T-helper 22 cell (primary cell): ENCODE measurements around the gene NT5DC2.

ENCODE experiments used
- DNase-seq: peaks from one replicate; pipeline ENCODE4 v3.0.0-alpha.2; 2020; ENCODE audit warnings: low read depth

The NT5DC2 gene

DNA sequence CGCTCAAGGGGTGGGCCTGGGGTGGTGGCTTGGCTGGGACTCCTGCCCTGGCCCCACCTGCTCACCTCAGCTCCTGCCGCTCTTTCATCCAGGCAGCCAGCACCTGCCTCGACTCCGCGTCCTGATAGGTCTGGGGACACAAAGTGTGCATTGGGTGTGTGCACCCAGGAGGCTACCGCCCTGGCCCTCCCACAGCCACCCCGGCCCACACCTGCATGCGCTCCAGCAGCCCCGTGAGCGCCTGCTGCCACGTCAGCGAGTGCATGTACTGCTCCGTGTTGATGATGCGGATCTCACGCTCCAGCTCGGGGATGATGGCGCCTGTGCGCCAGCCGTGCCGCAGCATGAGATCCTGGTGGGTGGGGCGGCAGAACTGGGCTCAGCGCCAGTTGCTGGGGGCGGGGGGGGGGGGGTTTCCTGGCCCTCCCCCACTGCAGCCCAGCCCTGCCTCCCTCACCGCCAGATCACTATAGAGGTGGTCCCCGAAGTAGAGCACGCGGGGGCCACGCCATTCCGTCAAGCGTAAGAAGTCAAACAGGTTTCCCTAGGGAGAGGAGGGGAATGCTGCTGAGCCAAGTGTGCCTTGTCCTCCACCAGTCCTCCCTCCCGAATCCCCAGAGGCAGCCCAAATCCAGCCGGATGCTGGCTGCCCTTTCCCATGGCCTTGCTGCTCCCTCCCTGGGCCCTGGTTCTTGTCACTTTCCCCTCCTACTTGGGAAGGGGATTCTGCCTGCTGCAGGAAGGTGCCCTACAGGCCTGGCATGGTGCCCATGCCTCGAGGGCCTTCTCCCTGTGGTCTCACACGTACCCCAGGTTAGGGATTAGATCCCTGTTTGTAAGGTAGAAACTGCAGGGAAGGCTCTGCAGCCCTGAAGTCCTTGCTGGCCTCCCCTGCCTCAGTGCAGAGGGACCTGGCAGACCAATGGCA, 8.6 kb downstream of the NT5DC2 start:
- no peak for DNase-seq

DNA sequence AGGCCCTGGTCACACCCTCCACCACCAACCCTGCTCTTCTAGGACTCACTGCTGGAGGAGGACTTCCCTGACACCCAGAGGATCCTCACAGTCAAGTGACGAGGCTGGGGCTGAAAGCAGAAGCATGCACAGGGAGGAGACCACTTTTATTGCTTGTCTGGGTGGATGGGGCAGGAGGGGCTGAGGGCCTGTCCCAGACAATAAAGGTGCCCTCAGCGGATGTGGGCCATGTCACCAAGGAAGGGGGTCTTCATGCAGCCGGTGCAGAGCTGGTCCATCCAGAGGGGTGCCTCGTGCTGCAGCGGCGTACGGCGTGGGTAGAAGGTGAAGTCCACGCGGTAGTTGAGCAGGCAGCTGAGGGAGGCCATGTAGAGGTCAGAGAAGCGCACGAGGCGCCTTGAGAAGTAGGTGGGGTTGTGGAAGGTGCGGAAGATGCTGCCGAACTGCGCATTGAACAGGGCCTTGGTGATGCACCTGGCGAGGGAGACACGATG, 9.4 kb downstream of the NT5DC2 start:
- no peak for DNase-seq

DNA sequence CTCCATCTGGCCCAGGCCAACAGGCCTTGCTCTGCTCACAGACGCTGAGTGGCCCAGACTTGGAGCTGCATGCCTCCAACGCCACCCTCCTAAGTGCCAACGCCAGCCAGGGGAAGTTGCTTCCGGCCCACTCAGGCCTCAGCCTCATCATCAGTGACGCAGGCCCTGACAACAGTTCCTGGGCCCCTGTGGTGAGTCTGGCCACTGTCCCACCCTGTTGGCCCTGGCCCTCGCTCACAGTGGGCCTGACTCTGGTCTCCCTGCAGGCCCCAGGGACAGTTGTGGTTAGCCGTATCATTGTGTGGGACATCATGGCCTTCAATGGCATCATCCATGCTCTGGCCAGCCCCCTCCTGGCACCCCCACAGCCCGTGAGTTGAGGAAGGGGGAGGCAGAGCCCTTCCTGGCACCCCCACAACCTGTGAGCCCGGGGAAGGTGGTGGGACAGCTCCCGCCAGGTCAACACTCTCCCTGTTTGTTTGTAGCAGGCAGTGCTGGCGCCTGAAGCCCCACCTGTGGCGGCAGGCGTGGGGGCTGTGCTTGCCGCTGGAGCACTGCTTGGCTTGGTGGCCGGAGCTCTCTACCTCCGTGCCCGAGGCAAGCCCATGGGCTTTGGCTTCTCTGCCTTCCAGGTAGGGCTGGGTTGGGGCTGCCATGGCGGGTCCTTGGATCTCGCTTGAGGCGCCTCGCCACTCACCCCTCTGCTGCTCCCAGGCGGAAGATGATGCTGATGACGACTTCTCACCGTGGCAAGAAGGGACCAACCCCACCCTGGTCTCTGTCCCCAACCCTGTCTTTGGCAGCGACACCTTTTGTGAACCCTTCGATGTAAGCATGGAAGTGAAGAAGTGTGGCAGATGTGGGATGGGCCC, 10.0 kb downstream of the NT5DC2 start:
- DNase-seq = no peak

DNA sequence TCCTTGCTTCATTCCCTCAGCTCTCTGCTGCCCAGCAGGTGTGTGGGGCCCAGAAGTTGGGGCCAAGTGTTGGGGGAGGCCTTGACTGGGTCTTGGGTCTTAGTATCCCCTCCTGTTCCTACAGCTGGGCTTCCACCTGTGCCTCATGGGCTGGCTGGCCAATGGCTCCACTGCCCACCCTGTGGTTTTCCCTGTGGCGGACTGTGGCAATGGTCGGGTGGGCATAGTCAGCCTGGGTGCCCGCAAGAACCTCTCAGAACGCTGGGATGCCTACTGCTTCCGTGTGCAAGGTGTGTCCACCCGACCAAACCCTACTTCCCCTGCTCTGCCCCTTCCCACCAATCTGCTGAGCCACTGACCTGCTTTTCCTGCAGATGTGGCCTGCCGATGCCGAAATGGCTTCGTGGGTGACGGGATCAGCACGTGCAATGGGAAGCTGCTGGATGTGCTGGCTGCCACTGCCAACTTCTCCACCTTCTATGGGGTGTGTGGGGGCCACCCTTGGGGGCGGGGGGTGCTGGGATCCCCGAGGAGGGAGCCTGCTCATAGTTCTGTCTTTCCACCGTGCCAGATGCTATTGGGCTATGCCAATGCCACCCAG, 10.9 kb downstream of the NT5DC2 start:
- DNase-seq = no peak

DNA sequence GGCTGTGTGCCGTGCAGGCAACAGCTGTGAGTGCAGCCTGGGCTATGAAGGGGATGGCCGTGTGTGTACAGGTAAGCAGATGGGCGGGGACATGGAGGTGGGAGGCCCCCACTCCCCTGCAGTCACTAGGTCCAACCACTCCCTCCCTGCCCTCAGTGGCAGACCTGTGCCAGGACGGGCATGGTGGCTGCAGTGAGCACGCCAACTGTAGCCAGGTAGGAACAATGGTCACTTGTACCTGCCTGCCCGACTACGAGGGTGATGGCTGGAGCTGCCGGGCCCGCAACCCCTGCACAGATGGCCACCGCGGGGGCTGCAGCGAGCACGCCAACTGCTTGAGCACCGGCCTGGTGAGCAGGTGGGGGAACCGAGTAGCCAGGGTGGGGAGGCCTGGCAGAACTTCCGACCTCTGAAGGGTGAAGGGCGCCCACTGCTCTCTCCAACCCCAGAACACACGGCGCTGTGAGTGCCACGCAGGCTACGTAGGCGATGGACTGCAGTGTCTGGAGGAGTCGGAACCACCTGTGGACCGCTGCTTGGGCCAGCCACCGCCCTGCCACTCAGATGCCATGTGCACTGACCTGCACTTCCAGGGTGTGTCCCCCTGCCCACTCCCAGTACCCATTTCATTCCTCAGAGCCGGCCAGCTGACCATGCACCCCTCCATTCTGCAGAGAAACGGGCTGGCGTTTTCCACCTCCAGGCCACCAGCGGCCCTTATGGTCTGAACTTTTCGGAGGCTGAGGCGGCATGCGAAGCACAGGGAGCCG, 11.6 kb downstream of the NT5DC2 start:
- DNase-seq = no peak

DNA sequence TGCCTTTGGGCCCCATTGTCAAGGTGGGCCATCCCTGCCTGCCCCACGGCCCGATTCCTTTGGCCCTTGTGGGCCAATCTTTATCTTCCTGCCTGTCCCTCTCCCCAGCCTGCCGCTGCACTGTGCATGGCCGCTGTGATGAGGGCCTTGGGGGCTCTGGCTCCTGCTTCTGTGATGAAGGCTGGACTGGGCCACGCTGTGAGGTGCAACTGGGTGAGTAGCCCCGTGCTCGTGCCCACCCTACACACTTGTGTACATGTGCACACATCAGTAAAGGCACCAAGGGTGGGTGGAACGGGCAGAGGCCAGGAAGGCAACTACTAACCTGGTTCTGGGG, 12.2 kb downstream of the NT5DC2 start:
- DNase-seq = no peak

DNA sequence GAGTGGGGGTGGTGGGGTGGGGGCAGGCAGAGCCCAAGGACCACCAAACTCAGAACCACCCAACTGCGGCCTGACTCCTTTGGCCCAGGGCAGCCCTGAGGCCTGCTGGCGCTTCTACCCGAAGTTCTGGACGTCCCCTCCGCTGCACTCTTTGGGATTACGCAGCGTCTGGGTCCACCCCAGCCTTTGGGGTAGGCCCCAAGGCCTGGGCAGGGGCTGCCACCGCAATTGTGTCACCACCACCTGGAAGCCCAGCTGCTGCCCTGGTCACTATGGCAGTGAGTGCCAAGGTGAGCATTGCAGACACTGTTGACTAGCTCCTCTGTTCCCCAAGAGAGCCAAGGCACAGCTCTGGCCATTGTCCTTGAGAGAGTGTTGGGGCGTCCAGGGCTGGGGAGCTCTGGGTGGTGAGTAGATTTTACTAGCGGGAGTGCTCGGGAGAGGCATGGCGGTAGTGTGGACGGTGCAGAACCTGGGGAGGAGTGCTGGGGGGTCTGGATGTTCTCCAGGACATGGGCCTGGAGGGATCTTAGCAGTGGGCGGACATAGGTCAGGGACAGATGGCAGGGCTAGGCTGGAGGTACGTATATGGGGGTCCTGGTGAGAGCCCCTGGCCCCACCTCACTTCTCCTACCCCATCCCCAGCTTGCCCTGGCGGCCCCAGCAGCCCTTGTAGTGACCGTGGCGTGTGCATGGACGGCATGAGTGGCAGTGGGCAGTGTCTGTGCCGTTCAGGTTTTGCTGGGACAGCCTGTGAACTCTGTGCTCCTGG, 12.8 kb downstream of the NT5DC2 start:
- no peak for DNase-seq

DNA sequence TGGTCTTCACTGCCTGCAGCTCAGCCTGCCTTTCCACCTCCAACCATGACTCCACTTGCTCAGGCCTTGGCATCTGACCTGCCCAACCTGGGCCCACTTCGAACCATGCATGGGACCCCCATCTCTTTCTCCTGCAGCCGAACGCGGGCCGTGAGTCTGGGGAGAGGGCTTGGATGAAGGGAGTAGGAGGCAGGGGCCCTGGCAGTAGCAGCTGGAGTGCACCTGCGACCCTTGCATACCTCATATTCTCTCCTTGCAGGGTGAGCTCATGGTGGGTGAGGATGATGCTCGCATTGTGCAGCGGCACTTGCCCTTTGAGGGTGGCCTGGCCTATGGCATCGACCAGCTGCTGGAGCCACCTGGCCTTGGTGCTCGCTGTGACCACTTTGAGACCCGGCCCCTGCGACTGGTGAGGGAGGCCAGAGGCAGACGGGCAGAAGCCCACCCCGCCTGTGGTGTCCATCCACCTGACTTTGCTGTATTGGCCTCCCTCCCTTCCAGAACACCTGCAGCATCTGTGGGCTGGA, 13.5 kb downstream of the NT5DC2 start:
- no peak for DNase-seq

DNA sequence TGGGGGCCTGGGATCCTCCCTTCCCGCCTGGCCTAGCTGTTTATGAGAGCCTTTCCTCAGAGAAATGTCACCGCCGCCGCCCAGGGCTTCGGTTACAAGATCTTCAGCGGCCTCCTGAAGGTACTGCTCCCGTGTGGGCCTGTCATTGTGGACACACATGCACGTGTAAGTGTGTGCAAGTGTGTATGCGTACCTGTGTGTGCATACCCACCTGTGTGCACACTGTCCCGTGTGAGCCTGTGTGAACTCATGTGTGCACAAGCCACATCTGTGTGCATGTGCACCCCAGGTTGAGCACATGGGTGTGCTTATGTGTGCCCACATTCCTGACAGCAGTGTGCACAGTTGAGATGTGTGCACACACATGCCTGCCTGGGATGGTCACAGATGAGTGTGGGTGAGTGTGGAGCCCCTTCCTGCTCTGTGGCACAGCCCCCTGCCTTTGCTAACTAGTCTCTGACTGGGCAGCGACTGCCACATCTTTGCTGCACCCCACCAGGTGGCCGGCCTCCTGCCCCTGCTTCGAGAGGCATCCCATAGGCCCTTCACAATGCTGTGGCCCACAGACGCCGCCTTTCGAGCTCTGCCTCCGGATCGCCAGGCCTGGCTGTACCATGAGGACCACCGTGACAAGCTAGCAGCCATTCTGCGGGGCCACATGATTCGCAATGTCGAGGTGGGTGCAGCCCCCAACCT, 14.1 kb downstream of the NT5DC2 start:
- DNase-seq = no peak

DNA sequence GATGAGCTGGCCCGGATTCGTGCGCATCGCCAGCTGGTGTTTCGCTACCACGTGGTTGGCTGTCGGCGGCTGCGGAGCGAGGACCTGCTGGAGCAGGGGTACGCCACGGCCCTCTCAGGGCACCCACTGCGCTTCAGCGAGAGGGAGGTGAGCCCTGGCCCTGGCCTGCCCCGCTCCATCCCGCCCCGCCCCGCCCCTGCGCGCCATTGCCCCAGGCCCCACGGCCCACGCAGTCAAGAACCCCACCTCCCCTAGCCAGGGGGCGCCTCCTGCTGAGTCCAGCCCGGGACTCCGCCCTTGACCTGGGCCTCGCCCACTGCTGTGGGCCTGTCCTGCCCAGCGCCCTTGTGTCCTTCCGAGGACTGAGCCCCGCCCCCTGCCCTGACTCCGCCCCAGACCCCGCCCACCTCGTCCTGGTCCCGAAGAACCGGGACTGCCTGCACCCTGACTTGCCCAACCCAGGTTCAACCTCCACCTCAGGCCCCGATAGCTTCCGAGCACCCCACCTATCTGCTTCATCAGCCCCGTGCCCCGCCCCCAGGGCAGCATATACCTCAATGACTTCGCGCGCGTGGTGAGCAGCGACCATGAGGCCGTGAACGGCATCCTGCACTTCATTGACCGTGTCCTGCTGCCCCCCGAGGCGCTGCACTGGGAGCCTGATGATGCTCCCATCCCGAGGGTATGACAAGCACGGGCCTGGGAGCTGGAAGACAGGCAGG, 14.8 kb downstream of the NT5DC2 start:
- no peak for DNase-seq

DNA sequence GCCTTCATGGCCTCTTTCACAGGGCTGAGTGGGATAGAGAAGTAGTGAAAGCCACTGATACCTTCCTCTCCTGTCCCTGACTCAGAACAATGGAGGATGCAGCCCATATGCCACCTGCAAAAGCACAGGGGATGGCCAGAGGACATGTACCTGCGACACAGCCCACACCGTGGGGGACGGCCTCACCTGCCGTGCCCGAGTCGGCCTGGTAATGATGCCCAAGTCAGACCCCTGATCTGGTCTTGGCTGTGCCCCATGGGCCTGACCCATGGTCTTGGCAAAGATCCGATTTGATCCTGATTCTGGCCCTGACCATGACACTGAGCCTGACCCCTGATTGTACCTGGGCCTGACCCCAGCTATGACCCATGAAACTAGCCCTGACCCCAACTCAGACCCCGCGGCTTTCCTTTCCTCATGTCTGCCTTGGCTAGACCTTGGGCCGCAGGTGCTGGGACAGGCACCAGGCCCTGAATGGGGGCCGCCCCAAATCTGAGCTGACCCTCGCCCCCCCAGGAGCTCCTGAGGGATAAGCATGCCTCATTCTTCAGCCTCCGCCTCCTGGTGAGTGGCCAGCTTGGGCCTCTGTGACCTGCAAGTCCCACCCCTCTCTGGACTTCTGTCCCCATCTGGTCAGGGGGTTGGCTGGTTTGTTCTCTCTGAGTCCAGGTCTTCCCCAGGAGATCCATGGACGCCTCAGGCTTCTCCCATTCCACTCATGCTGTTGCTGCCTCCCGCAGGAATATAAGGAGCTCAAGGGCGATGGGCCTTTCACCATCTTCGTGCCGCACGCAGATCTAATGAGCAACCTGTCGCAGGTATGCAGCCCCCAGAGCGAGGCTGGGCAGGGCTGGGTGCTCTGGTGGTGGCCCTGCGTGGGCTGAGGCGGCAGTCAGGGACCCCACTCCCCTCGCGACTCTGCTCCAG, 15.6 kb downstream of the NT5DC2 start:
- no peak for DNase-seq

DNA sequence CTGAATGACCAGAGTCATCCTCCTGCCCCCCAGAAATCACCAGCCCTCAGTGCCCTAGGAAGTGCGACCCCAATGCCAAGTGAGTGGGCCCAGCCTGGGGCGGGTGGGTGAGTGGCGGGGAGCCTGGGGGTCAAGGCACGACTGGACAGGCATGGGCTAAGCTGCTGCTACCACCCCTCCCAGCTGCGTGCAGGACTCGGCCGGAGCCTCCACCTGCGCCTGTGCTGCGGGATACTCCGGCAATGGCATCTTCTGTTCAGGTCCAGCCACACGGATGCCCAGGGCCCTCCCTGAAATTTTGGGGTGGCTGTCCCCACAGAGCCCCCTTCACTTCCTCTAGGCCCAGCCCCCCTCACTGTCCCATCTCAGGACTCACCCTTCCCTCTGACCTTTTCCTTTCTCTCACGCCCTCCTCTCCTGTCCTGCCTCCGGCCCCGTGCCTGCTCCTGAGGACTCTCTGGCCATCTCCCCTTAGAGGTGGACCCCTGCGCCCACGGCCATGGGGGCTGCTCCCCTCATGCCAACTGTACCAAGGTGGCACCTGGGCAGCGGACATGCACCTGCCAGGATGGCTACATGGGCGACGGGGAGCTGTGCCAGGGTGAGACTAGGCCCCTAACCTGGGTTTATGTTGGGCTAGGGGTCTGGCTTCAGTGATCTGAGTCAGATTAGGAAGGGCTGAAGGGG, 17.0 kb downstream of the NT5DC2 start:
- no peak for DNase-seq

DNA sequence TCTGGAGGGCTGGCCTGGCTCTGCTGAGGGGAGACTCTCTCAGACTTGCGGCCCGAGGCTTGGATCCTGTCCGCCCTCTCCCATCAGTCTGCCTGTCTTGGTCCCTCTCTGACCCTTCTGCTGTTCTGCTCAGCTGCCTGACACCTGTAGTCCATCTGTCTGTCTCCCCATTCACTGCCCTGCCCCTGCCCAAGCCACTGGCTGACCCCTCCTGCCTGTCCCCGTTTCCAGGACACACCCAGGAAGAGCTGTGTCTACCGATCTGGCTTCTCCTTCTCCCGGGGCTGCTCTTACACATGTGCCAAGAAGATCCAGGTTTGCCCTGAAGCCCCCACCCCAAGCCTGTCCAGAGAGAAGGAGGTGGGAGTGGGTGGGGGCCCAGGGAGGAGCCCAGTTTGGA, 18.5 kb downstream of the NT5DC2 start:
- no peak for DNase-seq

DNA sequence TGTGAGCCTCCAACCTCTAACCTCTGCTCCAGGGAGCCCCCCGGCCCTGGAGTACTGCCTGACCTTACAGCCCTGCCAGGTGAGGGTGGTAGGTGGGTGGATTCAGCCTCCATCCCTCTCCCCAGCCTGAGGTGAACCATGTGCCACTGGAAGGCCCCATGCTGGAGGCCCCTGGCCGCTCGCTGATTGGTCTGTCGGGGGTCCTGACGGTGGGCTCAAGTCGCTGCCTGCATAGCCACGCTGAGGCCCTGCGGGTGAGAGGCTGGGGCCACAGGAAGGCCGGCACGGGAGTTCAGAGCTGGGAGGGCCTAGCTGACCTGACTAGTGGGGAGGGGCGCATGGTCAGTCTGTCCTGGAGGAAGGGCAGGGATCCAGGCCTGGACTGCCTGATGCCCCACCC, 19.1 kb downstream of the NT5DC2 start:
- DNase-seq = no peak

DNA sequence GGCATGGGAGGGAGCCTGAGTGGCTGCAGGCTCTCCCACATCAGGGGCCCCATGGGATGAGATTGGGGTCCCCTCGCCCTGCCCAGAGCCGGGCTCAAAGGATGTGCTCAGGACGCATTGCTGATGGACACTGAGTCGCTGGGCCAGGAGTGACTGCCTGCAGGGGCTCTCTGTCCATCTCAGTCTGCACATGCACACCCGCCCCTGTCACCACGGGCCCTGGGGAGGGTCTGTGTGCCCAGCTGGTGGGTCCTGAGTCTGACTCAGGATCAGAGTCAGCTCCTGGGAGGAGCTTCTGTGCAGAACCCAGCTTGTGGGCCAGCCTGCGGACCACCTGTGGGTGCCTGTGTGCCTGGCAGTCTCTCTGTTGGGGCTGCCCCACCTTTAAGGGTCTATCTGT, 20.4 kb downstream of the NT5DC2 start:
- DNase-seq = no peak

DNA sequence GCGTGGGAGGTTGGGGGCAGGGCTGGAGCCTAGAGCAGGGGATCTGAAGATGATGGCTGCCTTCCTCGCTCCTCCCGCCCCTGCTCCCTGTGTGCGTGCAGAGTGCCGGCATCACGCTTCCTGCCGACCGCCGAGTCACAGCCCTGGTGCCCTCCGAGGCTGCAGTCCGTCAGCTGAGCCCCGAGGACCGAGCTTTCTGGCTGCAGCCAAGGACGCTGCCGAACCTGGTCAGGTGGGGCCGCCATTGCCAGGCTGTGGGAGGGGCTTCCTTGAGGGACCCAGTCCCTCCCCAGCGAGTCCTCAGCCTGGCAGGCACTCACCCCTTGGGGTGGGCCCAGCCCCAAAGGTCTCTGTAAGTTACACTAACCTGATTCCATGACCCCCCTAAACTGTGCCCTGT, 20.9 kb downstream of the NT5DC2 start:
- no peak for DNase-seq

DNA sequence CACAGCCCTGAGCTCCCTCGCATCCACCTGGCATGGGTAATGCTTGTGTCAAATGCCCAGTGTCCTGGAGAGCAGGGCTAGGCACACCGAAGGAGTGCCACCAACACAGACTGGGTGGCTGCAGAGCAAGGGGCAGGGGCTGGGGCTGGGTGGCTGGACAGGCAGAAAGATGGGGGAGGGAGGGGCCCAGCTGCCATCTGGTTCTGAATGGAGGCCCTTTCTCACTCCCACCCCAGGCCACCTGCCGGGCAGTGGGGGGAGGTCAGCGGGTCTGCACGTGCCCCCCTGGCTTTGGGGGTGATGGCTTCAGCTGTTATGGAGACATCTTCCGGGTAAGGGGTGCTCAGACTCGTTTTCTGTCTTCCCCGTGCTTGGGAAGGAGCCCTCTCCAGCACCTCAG, 21.6 kb downstream of the NT5DC2 start:
- DNase-seq = no peak

DNA sequence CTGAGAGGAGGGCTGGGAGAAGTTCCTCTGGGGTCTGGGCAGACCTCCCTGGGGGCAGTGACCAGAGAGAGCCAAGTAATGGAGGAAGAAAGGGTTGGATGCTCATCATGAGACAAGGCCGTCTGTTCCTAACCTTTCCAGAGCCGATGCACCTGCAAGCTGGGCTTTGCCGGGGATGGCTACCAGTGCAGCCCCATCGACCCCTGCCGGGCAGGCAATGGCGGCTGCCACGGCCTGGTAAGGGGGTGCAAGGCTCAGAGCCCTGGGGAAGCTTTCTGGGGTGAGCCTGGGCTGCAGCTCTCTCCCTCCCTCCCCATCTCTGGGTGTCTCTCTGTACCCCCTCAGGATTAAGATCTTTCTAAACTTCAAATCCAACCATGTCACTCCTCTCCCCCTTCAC, 22.1 kb downstream of the NT5DC2 start:
- no peak for DNase-seq
